ENCODE measurements around the gene RNPS1.
"Not testable (repeated sequence)": the region's sequence is repeated elsewhere in the genome, so short reads cannot be mapped to it uniquely, and the experiment has no call there.

RNPS1 gene

GRCh38 chr16:2270070-2270462 is 2.1 kb upstream of the RNPS1 start:
- peaks cover 18% of the 10 kb centered on the region for H3K36me3 ChIP-seq (ENCODE audit: insufficient read depth, low read length)
- no peak for DNase-seq
- peak overlapping the region; percentile 79 for H3K4me2 ChIP-seq (ENCODE audit: insufficient read depth, low read length)
- H3K4me1 ChIP-seq (ENCODE audit: insufficient read depth, low read length): peaks cover 34% of the 10 kb centered on the region
- H3K79me2 ChIP-seq (ENCODE audit: insufficient read depth, low read length): peaks cover 45% of the 10 kb centered on the region
- ATAC-seq (ENCODE audit: insufficient read depth, low read depth): no peak
- TF ChIP-seq EZH2 (IDR thresholded peaks at IDR 0.05; ENCODE audit: borderline replicate concordance, low read depth, low read length, severe bottlenecking) (no peak), CTCF (IDR thresholded peaks at IDR 0.05; ENCODE audit: borderline replicate concordance, extremely low read depth, low read length, poor library complexity, severe bottlenecking) (peak; percentile 6)
- H3K9me3 ChIP-seq (ENCODE audit: insufficient read depth, low read length, severe bottlenecking): no peaks in the 10 kb centered on the region
- peak overlapping the region in 1 of 2 experiments; percentile 85; a peak in 1 of 4 replicates for H3K4me3 ChIP-seq (ENCODE audit: low read depth in 1 of 2, low read length in 2 of 2)
- H2AFZ ChIP-seq (ENCODE audit: low read depth, low read length): no peak overlapping the region
- peaks cover 49% of the 10 kb centered on the region for H4K20me1 ChIP-seq (ENCODE audit: insufficient read depth, low read length)
- H3K27me3 ChIP-seq (ENCODE audit: insufficient read depth, low read length, poor library complexity): no peaks in the 10 kb centered on the region
- no peak overlapping the region for H3K27ac ChIP-seq (ENCODE audit: low read length)
- H3K9ac ChIP-seq (ENCODE audit: low read depth, low read length): peak overlapping the region; percentile 91; the same call in 1 of the 2 replicates

- Histone ChIP-seq H3K9ac (ENCODE audit: low read depth, low read length) (peak overlapping the region; percentile 91), H3K27ac (ENCODE audit: low read length) (peak overlapping the region; percentile 98), H4K20me1 (ENCODE audit: insufficient read depth, low read length) (peaks cover 70% of the 10 kb centered on the region), H3K4me3 (ENCODE audit: low read depth in 1 of 2, low read length in 2 of 2) (peak overlapping the region; percentile 61 to 85), H3K79me2 (ENCODE audit: insufficient read depth, low read length) (peaks cover 71% of the 10 kb centered on the region), H3K4me1 (ENCODE audit: insufficient read depth, low read length) (peaks cover 40% of the 10 kb centered on the region), H3K4me2 (ENCODE audit: insufficient read depth, low read length) (peak overlapping the region; percentile 79), H2AFZ (ENCODE audit: low read depth, low read length) (peak overlapping the region; percentile 98), H3K36me3 (ENCODE audit: insufficient read depth, low read length) (peaks cover 43% of the 10 kb centered on the region)
- H3K27me3 ChIP-seq (ENCODE audit: insufficient read depth, low read length, poor library complexity); H3K9me3 ChIP-seq (ENCODE audit: insufficient read depth, low read length, severe bottlenecking); DNase-seq: not testable (repeated sequence)
- peak; percentile 58 for ATAC-seq (ENCODE audit: insufficient read depth, low read depth)
These were observed 417 bp downstream of the RNPS1 start for GRCh38 chr16:2267505-2267912.

- Histone ChIP-seq H4K20me1 (ENCODE audit: insufficient read depth, low read length) (peaks cover 72% of the 10 kb centered on the region), H3K27ac (ENCODE audit: low read length) (peak overlapping the region; percentile 98)
These were observed 1.0 kb downstream of the RNPS1 start for GRCh38 chr16:2266887-2267286.

GRCh38 chr16:2263026-2263425 is 4.9 kb downstream of the RNPS1 start:
- not testable (repeated sequence) for H2AFZ ChIP-seq (ENCODE audit: low read depth, low read length); H3K27ac ChIP-seq (ENCODE audit: low read length); H3K4me3 ChIP-seq (ENCODE audit: low read depth in 1 of 2, low read length in 2 of 2); ATAC-seq (ENCODE audit: insufficient read depth, low read depth); H3K27me3 ChIP-seq (ENCODE audit: insufficient read depth, low read length, poor library complexity); H3K9me3 ChIP-seq (ENCODE audit: insufficient read depth, low read length, severe bottlenecking); H3K9ac ChIP-seq (ENCODE audit: low read depth, low read length); H3K4me2 ChIP-seq (ENCODE audit: insufficient read depth, low read length); DNase-seq
- Histone ChIP-seq H3K79me2 (ENCODE audit: insufficient read depth, low read length) (peaks cover 88% of the 10 kb centered on the region), H4K20me1 (ENCODE audit: insufficient read depth, low read length) (peaks cover 64% of the 10 kb centered on the region), H3K4me1 (ENCODE audit: insufficient read depth, low read length) (peaks cover 24% of the 10 kb centered on the region), H3K36me3 (ENCODE audit: insufficient read depth, low read length) (peaks cover 88% of the 10 kb centered on the region)

More at GRCh38 chr16:2266887-2267286, 1.0 kb downstream of the RNPS1 start:
- H3K4me1 ChIP-seq (ENCODE audit: insufficient read depth, low read length): peaks cover 40% of the 10 kb centered on the region
- H2AFZ ChIP-seq (ENCODE audit: low read depth, low read length); DNase-seq; H3K27me3 ChIP-seq (ENCODE audit: insufficient read depth, low read length, poor library complexity); ATAC-seq (ENCODE audit: insufficient read depth, low read depth); H3K9me3 ChIP-seq (ENCODE audit: insufficient read depth, low read length, severe bottlenecking): not testable (repeated sequence)
- H3K79me2 ChIP-seq (ENCODE audit: insufficient read depth, low read length): peaks cover 77% of the 10 kb centered on the region
- H3K4me2 ChIP-seq (ENCODE audit: insufficient read depth, low read length): peak overlapping the region; percentile 79
- peak overlapping the region; percentile 91 for H3K9ac ChIP-seq (ENCODE audit: low read depth, low read length)
- H3K4me3 ChIP-seq (ENCODE audit: low read depth in 1 of 2, low read length in 2 of 2): peak overlapping the region; percentile 61 to 85; a peak in 3 of 4 replicates
- peaks cover 49% of the 10 kb centered on the region for H3K36me3 ChIP-seq (ENCODE audit: insufficient read depth, low read length)

- peaks cover 7% of the 10 kb centered on the region; the same call in 1 of the 2 replicates for H3K4me1 ChIP-seq (ENCODE audit: insufficient read depth, low read length)
- no peak overlapping the region for H3K27ac ChIP-seq (ENCODE audit: low read length)
- peaks cover 66% of the 10 kb centered on the region for H4K20me1 ChIP-seq (ENCODE audit: insufficient read depth, low read length)
- no peaks in the 10 kb centered on the region for H3K27me3 ChIP-seq (ENCODE audit: insufficient read depth, low read length, poor library complexity)
- H2AFZ ChIP-seq (ENCODE audit: low read depth, low read length): no peak overlapping the region
- ATAC-seq (ENCODE audit: insufficient read depth, low read depth) (no peak), DNase-seq (no peak)
- no peak overlapping the region for H3K4me2 ChIP-seq (ENCODE audit: insufficient read depth, low read length)
- no peak overlapping the region for H3K9ac ChIP-seq (ENCODE audit: low read depth, low read length)
- H3K9me3 ChIP-seq (ENCODE audit: insufficient read depth, low read length, severe bottlenecking): no peaks in the 10 kb centered on the region
- H3K4me3 ChIP-seq (ENCODE audit: low read depth in 1 of 2, low read length in 2 of 2): no peak overlapping the region
- peaks cover 100% of the 10 kb centered on the region for H3K36me3 ChIP-seq (ENCODE audit: insufficient read depth, low read length)
- peaks cover 80% of the 10 kb centered on the region for H3K79me2 ChIP-seq (ENCODE audit: insufficient read depth, low read length)
- no peak for TF ChIP-seq CTCF (IDR thresholded peaks at IDR 0.05; ENCODE audit: borderline replicate concordance, extremely low read depth, low read length, poor library complexity, severe bottlenecking)
- no peak for TF ChIP-seq EZH2 (IDR thresholded peaks at IDR 0.05; ENCODE audit: borderline replicate concordance, low read depth, low read length, severe bottlenecking)
These were observed 7.7 kb downstream of the RNPS1 start for GRCh38 chr16:2260250-2260649.

- DNase-seq; ATAC-seq (ENCODE audit: insufficient read depth, low read depth); H3K4me3 ChIP-seq (ENCODE audit: low read depth in 1 of 2, low read length in 2 of 2); H3K9ac ChIP-seq (ENCODE audit: low read depth, low read length); H3K27me3 ChIP-seq (ENCODE audit: insufficient read depth, low read length, poor library complexity); H3K9me3 ChIP-seq (ENCODE audit: insufficient read depth, low read length, severe bottlenecking); H3K4me2 ChIP-seq (ENCODE audit: insufficient read depth, low read length); H2AFZ ChIP-seq (ENCODE audit: low read depth, low read length); H3K4me1 ChIP-seq (ENCODE audit: insufficient read depth, low read length); H3K27ac ChIP-seq (ENCODE audit: low read length): not testable (repeated sequence)
- Histone ChIP-seq H3K79me2 (ENCODE audit: insufficient read depth, low read length) (peaks cover 63% of the 10 kb centered on the region), H3K36me3 (ENCODE audit: insufficient read depth, low read length) (peaks cover 98% of the 10 kb centered on the region), H4K20me1 (ENCODE audit: insufficient read depth, low read length) (peaks cover 50% of the 10 kb centered on the region)
These were observed 9.4 kb downstream of the RNPS1 start for GRCh38 chr16:2258530-2258929.

Data from DND-41 (cell line).